Neural crest cell (in vitro differentiated cells): ENCODE data around the gene HAVCR2. TPM values are rescaled to one million over a fixed set of nuclear protein-coding genes. Genes with fewer than 3 reads are reported as not detected.
A peak's percentile ranks its signal among the peaks of the same experiment; 100 is the strongest.

Experiments used
- DNase-seq: peaks from one replicate; pipeline ENCODE4 v3.0.0; 2021; ENCODE audit warnings: low read depth, mixed read lengths, low spot score
- H3K27ac Mint-ChIP-seq: one replicate; pipeline ENCODE4 v1.8.0; 2021; ENCODE audit warnings: mild to moderate bottlenecking, mixed read lengths; ENCODE audit not compliant: unreplicated experiment
- H3K27me3 Mint-ChIP-seq: 2 replicates; pipeline ENCODE4 v1.8.0; 2021; ENCODE audit warnings: low read depth, mild to moderate bottlenecking, mixed read lengths
- H3K36me3 Mint-ChIP-seq: 2 replicates; pipeline ENCODE4 v1.8.0; 2021; ENCODE audit warnings: low read depth, mild to moderate bottlenecking, mixed read lengths
- H3K4me1 Mint-ChIP-seq: 2 replicates; pipeline ENCODE4 v1.8.0; 2021; ENCODE audit warnings: mixed read lengths
- H3K4me3 Mint-ChIP-seq: one replicate; pipeline ENCODE4 v1.8.0; 2021; ENCODE audit warnings: mild to moderate bottlenecking, mixed read lengths
- H3K9me3 Mint-ChIP-seq: 2 replicates; pipeline ENCODE4 v1.8.0; 2021; ENCODE audit warnings: mixed read lengths
- CTCF ChIP-seq: fragments of 200-600 bp; sonication (generic); conservative IDR thresholded peaks from 2 replicates; pipeline ENCODE4 v1.5.0; 2021; ENCODE audit warnings: antibody characterized with exemption, mild to moderate bottlenecking
- total RNA-seq: library from RNA; stranded (reverse); gene quantifications from 2 replicates; pipeline ENCODE4 v1.2.1, GENCODE V29; 2021

The HAVCR2 gene
- total RNA-seq, 1 donor from 2014 or later = 0.19 TPM

- no peaks in the 10 kb centered on the region for H3K9me3 Mint-ChIP-seq
- no peaks in the 10 kb centered on the region for H3K36me3 Mint-ChIP-seq
- H3K27ac Mint-ChIP-seq = no peak overlapping the region
- no peaks in the 10 kb centered on the region for H3K4me1 Mint-ChIP-seq
- no peaks in the 10 kb centered on the region for H3K27me3 Mint-ChIP-seq
- no peak overlapping the region for H3K4me3 Mint-ChIP-seq
- DNase-seq = no peak
- peak; percentile 27 for TF ChIP-seq CTCF
Measured at GRCh38 chr5:157069949-157070348, 38.9 kb downstream of the HAVCR2 start.

GRCh38 chr5:157068785-157069184 is 40.1 kb downstream of the HAVCR2 start:
- no peaks in the 10 kb centered on the region for H3K9me3 Mint-ChIP-seq
- no peak for DNase-seq
- peaks cover 2% of the 10 kb centered on the region for H3K4me1 Mint-ChIP-seq
- no peak for TF ChIP-seq CTCF
- H3K27ac Mint-ChIP-seq = no peak overlapping the region
- H3K36me3 Mint-ChIP-seq = no peaks in the 10 kb centered on the region
- H3K4me3 Mint-ChIP-seq = no peak overlapping the region
- no peaks in the 10 kb centered on the region for H3K27me3 Mint-ChIP-seq

- H3K4me3 Mint-ChIP-seq = no peak overlapping the region
- no peaks in the 10 kb centered on the region for H3K36me3 Mint-ChIP-seq
- no peak for TF ChIP-seq CTCF
- H3K27ac Mint-ChIP-seq = no peak overlapping the region
- no peaks in the 10 kb centered on the region for H3K27me3 Mint-ChIP-seq
- peaks cover 5% of the 10 kb centered on the region for H3K4me1 Mint-ChIP-seq
- no peak for DNase-seq
- no peaks in the 10 kb centered on the region for H3K9me3 Mint-ChIP-seq
Measured at GRCh38 chr5:157068339-157068738, 40.5 kb downstream of the HAVCR2 start.

- Mint-ChIP-seq H3K36me3 (no peaks in the 10 kb centered on the region), H3K4me1 (peaks cover 5% of the 10 kb centered on the region), H3K27ac (no peak overlapping the region), H3K27me3 (no peaks in the 10 kb centered on the region), H3K9me3 (no peaks in the 10 kb centered on the region), H3K4me3 (no peak overlapping the region)
- TF ChIP-seq CTCF = no peak
- no peak for DNase-seq
Measured at GRCh38 chr5:157067005-157067404, 41.8 kb downstream of the HAVCR2 start.

- H3K27me3 Mint-ChIP-seq = no peaks in the 10 kb centered on the region
- H3K36me3 Mint-ChIP-seq = no peaks in the 10 kb centered on the region
- H3K27ac Mint-ChIP-seq = no peak overlapping the region
- H3K4me3 Mint-ChIP-seq = no peak overlapping the region
- no peak for DNase-seq
- peaks cover 5% of the 10 kb centered on the region for H3K4me1 Mint-ChIP-seq
- TF ChIP-seq CTCF = no peak
- H3K9me3 Mint-ChIP-seq = no peaks in the 10 kb centered on the region
Measured at GRCh38 chr5:157066080-157066479, 42.8 kb downstream of the HAVCR2 start.
